GM12874 (cell line): ENCODE results near the gene BRIP1.

Source experiments
- TF ChIP-seq, protein P1 (sequence below): IDR thresholded peaks from 2 replicates; pipeline ENCODE4 v1.5.1; 2011; ENCODE audit warnings: low read depth, mild to moderate bottlenecking, control low read depth, low read length, moderate library complexity; ENCODE audit not compliant: insufficient read depth

Gene BRIP1

DNA sequence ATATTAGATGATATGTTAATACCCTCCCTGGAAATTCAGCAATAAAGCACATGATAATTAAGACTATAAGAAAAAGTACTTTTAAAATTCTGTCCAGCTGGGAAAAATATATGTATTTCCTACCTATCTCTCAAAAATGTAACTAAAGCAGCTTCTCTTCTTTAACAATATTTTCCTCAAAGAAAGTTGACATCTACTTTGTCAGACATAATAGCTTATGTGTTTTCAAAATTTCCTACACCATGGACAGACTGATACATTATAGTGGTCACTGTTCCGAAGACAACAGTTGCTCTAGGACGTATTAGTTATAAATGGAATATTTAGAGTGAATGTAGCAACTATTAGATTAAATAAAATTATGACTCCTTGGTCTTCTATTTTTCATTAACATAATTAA is 140.9 kb downstream of the BRIP1 start:
- TF ChIP-seq, protein P1, sequence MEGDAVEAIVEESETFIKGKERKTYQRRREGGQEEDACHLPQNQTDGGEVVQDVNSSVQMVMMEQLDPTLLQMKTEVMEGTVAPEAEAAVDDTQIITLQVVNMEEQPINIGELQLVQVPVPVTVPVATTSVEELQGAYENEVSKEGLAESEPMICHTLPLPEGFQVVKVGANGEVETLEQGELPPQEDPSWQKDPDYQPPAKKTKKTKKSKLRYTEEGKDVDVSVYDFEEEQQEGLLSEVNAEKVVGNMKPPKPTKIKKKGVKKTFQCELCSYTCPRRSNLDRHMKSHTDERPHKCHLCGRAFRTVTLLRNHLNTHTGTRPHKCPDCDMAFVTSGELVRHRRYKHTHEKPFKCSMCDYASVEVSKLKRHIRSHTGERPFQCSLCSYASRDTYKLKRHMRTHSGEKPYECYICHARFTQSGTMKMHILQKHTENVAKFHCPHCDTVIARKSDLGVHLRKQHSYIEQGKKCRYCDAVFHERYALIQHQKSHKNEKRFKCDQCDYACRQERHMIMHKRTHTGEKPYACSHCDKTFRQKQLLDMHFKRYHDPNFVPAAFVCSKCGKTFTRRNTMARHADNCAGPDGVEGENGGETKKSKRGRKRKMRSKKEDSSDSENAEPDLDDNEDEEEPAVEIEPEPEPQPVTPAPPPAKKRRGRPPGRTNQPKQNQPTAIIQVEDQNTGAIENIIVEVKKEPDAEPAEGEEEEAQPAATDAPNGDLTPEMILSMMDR = no peak

DNA sequence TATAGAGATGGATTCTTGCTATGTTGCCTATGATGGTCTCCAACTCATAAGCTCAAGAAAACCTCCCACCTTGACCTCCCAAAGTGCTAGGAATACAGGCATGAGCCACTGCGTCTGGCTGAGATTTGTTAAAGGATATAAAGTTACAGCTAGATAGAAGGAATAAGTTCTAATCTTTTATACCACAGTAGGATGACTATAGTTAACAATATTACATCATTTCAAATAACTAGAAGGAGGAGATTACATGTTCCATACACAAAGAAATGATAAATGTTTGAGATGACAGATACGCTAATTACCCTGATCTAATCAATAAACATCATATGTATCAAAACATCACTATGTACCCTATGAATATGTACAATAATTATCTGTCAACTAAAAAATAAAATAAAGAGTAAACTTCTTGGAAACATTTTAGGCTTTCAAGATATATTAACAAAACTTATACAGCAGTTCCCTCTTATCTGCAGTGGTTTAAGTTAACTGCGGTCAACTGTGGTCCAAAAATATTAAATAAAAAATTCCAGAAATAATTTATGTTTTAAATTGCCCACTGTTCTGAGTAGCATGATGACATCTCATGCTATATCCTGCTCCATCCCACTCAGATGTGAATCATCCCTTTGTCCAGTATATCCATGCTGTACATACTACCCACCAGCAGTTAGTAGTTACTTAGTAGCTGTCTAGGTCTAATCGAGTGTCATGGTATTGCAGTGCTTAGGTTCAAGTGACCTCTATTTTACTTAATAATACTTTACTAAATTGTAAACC is 143.1 kb downstream of the BRIP1 start:
- TF ChIP-seq, protein P1 = no peak

DNA sequence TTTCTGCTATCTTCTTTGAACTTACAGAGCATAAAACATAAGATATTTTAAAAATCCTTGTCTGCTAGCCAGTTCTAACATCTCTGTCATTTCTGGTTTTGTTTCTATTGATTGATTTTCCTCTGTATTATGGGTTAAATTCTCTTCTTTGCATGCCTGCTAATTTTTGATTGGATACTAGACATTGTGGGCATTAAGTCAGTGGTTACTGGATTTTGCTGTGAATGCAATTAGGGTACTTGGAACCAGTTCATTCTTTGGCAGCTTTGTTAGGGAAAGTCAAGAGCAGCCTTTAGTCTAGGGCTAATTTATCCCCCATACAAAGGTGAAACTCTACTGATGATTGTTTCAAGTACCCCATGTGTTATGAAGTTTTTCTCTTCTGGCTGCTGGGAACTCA is 145.3 kb downstream of the BRIP1 start:
- TF ChIP-seq, protein P1 = no peak

DNA sequence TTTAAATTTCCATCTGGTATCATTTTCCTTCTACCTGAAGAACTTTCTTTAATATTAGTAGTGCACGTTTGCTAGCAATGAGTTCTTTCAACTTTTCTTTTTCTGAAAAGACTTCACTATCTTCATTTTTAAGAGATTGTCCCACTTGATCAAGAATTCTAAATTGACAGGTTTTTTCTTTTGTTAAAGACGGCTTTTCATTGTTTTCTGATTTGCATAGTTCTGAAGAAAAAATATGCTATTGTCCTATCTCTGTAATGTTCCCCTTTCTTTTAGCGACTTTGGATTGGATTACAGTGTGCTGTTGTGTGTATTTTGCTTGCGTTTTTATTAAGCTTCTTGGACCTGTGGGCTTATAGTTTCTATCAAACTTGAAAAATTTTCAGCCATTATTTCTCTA is 146.0 kb downstream of the BRIP1 start:
- TF ChIP-seq, protein P1 = no peak

DNA sequence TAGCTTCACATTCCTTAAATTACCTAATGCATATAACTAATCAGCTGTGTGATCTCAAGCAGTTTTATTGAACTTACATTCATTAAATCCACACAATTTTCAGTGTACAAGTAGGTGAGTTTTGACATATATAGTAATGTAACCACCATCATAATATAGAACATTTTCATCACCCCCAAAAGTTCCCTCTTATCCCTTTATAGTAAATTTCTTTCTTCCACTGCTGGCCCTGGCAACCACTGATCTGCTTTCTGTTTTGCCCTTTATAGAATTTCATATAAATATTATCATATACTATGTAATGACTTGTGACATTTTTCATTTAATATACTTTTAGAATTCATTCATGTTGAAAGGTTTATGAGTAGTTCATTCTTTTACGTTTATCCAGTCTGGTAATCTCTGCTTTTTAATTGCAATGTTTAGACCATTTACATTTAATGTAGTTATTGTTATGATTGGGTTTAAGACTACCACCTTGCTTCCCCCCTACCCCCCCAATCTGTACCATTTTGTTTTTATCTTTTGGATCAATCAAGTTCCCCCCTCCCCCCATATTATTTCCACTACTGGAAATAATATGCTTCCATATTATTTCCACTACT is 147.0 kb downstream of the BRIP1 start:
- TF ChIP-seq, protein P1 = no peak

DNA sequence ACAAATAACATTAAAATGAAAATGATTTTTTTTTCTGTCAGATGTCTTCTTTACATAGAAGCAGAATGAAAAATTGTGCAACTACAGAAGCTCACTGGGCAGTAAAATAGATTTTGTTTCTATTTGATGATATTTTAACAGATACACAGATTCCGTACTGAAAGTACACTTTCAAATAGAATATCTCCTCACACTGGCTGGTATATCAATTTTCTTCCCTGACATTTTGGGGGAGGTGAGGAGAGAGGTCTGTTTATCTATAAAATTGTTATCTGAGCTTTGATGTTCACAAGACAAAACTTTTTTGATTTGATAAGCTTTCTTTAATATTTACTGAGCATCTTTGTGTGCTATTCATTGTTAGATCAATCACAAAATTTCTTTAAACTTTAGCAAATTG is 148.0 kb downstream of the BRIP1 start:
- TF ChIP-seq, protein P1 = no peak

DNA sequence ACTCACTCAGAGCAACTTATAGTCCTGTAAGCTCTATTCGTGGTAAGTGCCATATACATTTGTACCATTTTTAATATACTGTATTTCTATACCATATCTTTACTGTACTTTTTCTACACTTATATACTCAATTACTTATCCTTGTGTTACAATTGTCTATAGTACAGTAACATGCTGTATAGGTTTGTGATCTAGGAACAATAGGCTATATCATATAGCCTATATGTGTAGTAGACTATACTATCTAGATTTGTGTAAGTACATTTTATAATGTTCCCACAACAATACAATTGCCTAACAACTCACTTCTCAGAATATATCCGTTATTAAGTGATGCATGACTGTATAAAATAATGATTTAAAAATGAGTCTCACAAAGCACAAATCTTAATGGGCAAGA is 149.0 kb downstream of the BRIP1 start:
- TF ChIP-seq, protein P1 = no peak
